ENCODE results near the gene LSS.
"Not testable (repeated sequence)": the region's sequence is repeated elsewhere in the genome, so short reads cannot be mapped to it uniquely, and the experiment has no call there.

Gene LSS

GRCh38 chr21:46187261-46187660 is 41.3 kb downstream of the LSS start:
- DNase-seq (ENCODE audit: low read depth, low spot score): no peak

- DNase-seq (ENCODE audit: low read depth, low spot score): no peak
These were observed 42.9 kb downstream of the LSS start for GRCh38 chr21:46185716-46186115.

- peak; percentile 73 for DNase-seq (ENCODE audit: low read depth, low spot score)
These were observed 43.7 kb downstream of the LSS start for GRCh38 chr21:46184625-46185555.

- DNase-seq (ENCODE audit: low read depth, low spot score): no peak
These were observed 44.5 kb downstream of the LSS start, which contains the start of gene SPATC1L for GRCh38 chr21:46183910-46184624. SPATC1L (minus strand) TSS chr21:46184459; CDS start chr21:46182816, 1,643 bp downstream.

- not testable (repeated sequence) for DNase-seq (ENCODE audit: low read depth, low spot score)
These were observed 45.2 kb downstream of the LSS start for GRCh38 chr21:46183337-46183909.

GRCh38 chr21:46182548-46183336 is 45.8 kb downstream of the LSS start:
- DNase-seq (ENCODE audit: low read depth, low spot score): no peak

GRCh38 chr21:46181953-46182547 is 46.5 kb downstream of the LSS start:
- DNase-seq (ENCODE audit: low read depth, low spot score): no peak

- DNase-seq (ENCODE audit: low read depth, low spot score): no peak
These were observed 47.1 kb downstream of the LSS start for GRCh38 chr21:46181436-46181835.

- no peak for DNase-seq (ENCODE audit: low read depth, low spot score)
These were observed 47.7 kb downstream of the LSS start for GRCh38 chr21:46180778-46181391.

- DNase-seq (ENCODE audit: low read depth, low spot score): no peak
These were observed 48.4 kb downstream of the LSS start for GRCh38 chr21:46180079-46180722.

- DNase-seq (ENCODE audit: low read depth, low spot score): no peak
These were observed 48.9 kb downstream of the LSS start for GRCh38 chr21:46179708-46180078.

- DNase-seq (ENCODE audit: low read depth, low spot score): no peak
These were observed 49.6 kb downstream of the LSS start for GRCh38 chr21:46178961-46179360.

- DNase-seq (ENCODE audit: low read depth, low spot score): not testable (repeated sequence)
These were observed 52.0 kb downstream of the LSS start for GRCh38 chr21:46176443-46177129.

- no peak for DNase-seq (ENCODE audit: low read depth, low spot score)
These were observed 55.0 kb downstream of the LSS start for GRCh38 chr21:46173573-46173972.

GRCh38 chr21:46172863-46173528 is 55.6 kb downstream of the LSS start:
- no peak for DNase-seq (ENCODE audit: low read depth, low spot score)

- DNase-seq (ENCODE audit: low read depth, low spot score): no peak
These were observed 56.3 kb downstream of the LSS start for GRCh38 chr21:46171996-46172862.

- no peak for DNase-seq (ENCODE audit: low read depth, low spot score)
These were observed 57.0 kb downstream of the LSS start for GRCh38 chr21:46171585-46171984.
